PC-3 (cell line): ENCODE measurements around the gene PDS5A. TPM values are rescaled to one million over a fixed set of nuclear protein-coding genes. Genes with fewer than 3 reads are reported as not detected.
"Not testable (repeated sequence)": the region's sequence is repeated elsewhere in the genome, so short reads cannot be mapped to it uniquely, and the experiment has no call there.

Source experiments
- ATAC-seq: fragments of 200-7000 bp; cut with Tn5 transposase; 2 replicates; pipeline ENCODE4 v1.9.1; 2020; ENCODE audit warnings: mild to moderate bottlenecking, moderate library complexity
- BruUV-seq: library from RNA; stranded (reverse); fragments of 400-500 nt; replicated peaks from 2 replicates; lab custom pipeline; 2021; lab: Mats Ljungman, UMichigan
- CTCF ChIA-PET: fragments of 300-600 bp; sonication (Branson Sonifier 250); formaldehyde crosslinking; loops from one replicate; lab custom pipeline; 2022; ENCODE audit warnings: antibody characterized with exemption; lab: Charles Lee
- POLR2A ChIA-PET: fragments of 300-600 bp; sonication (Branson Sonifier 250); formaldehyde crosslinking; loops from one replicate; lab custom pipeline; 2022; ENCODE audit warnings: antibody characterized with exemption; ENCODE audit not compliant: unreplicated experiment; lab: Charles Lee
- DNase-seq: peaks from one replicate; pipeline ENCODE4 v3.0.0-alpha.2; 2015
- H2AFZ ChIP-seq: fragments of 300-600 bp; sonication (generic); 2 replicates; pipeline ENCODE4 v1.6.0; 2016; ENCODE audit warnings: antibody characterized with exemption, low read length
- H3F3A ChIP-seq: fragments of 300-600 bp; sonication (generic); one replicate; pipeline ENCODE4 v1.6.0; 2017; ENCODE audit warnings: antibody characterized with exemption, low read length, control low read depth, mild to moderate bottlenecking; ENCODE audit not compliant: unreplicated experiment
- H3K27ac ChIP-seq: fragments of 300-600 bp; sonication (generic); 2 replicates; pipeline ENCODE4 v1.5.1; 2016; ENCODE audit warnings: mild to moderate bottlenecking, low read length
- H3K27me3 ChIP-seq: fragments of 300-600 bp; sonication (generic); 2 replicates; pipeline ENCODE4 v1.6.1; 2016; ENCODE audit warnings: low read length, mixed read lengths
- H3K36me3 ChIP-seq: fragments of 300-600 bp; sonication (generic); 2 replicates; pipeline ENCODE4 v1.6.1; 2016; ENCODE audit warnings: low read depth, mixed run types, low read length, mixed read lengths
- H3K4me1 ChIP-seq: fragments of 300-600 bp; sonication (generic); 2 replicates; pipeline ENCODE4 v1.5.1; 2016; ENCODE audit warnings: low read length; ENCODE audit not compliant: insufficient read depth
- H3K4me2 ChIP-seq: fragments of 300-600 bp; sonication (generic); 2 replicates; pipeline ENCODE4 v1.6.0; 2016; ENCODE audit warnings: low read length
- H3K4me3 ChIP-seq: fragments of 300-600 bp; sonication (generic); 2 replicates; pipeline ENCODE4 v1.5.1; 2016; ENCODE audit warnings: mild to moderate bottlenecking, low read length, mixed read lengths
- H3K79me2 ChIP-seq: fragments of 300-600 bp; sonication (generic); 2 replicates; pipeline ENCODE4 v1.6.1; 2017; ENCODE audit warnings: low read length, mixed read lengths
- H3K9ac ChIP-seq: fragments of 300-600 bp; sonication (generic); 2 replicates; pipeline ENCODE4 v1.6.0; 2016; ENCODE audit warnings: mild to moderate bottlenecking, low read length
- H3K9me2 ChIP-seq: fragments of 300-600 bp; sonication (generic); replicated peaks from 2 replicates; pipeline ENCODE4 v1.6.1; 2016; ENCODE audit warnings: mixed run types, low read length, mixed read lengths
- H3K9me3 ChIP-seq: fragments of 300-600 bp; sonication (generic); 2 replicates; pipeline ENCODE4 v1.6.1; 2016; ENCODE audit warnings: low read length, mixed read lengths
- H4K20me1 ChIP-seq: fragments of 300-600 bp; sonication (generic); 2 replicates; pipeline ENCODE4 v1.6.1; 2016; ENCODE audit warnings: low read length, mixed read lengths
- CTCF ChIP-seq: fragments of 300-600 bp; sonication (generic); conservative IDR thresholded peaks from 2 replicates; pipeline ENCODE4 v1.5.1; 2017; ENCODE audit warnings: antibody characterized with exemption, low read depth, mild to moderate bottlenecking, low read length
- EZH2 ChIP-seq: fragments of 300-600 bp; sonication (generic); IDR thresholded peaks from one replicate; pipeline ENCODE4 v1.6.1; 2017; ENCODE audit warnings: antibody characterized with exemption, mild to moderate bottlenecking, low read length; ENCODE audit not compliant: unreplicated experiment
- EZH2phosphoT487 ChIP-seq: fragments of 300-600 bp; sonication (generic); IDR thresholded peaks from 2 replicates; pipeline ENCODE4 v1.6.1; 2018; ENCODE audit warnings: mild to moderate bottlenecking, antibody characterized with exemption, low read length, borderline replicate concordance
- intact Hi-C: fragments of 100-400 bp; cut with micrococcal nuclease; formaldehyde crosslinking; loops from 2 replicates; pipeline ENCODE4 v1.9.0; 2023
- total RNA-seq: library from RNA; depleted of rRNA; stranded (reverse); fragments of >200 nt; gene quantifications from 2 replicates; pipeline ENCODE4 v1.2.3, GENCODE V29; 2014

Gene PDS5A
- total RNA-seq, 1 experiment from 2014 or later: 39.9 TPM

GRCh38 chr4:39802005-39802404 lies 175.7 kb downstream of the PDS5A start:
- Histone ChIP-seq H3K27ac (no peak overlapping the region), H3K9me2 (no peaks in the 10 kb centered on the region), H2AFZ (no peak overlapping the region), H3K27me3 (no peaks in the 10 kb centered on the region), H3K9me3 (no peaks in the 10 kb centered on the region), H3F3A (no peaks in the 10 kb centered on the region), H3K4me3 (no peak overlapping the region), H3K36me3 (no peaks in the 10 kb centered on the region), H3K4me2 (no peak overlapping the region), H3K79me2 (no peaks in the 10 kb centered on the region), H3K4me1 (no peaks in the 10 kb centered on the region), H3K9ac (no peak overlapping the region), H4K20me1 (no peaks in the 10 kb centered on the region)
- no peak for TF ChIP-seq CTCF
- TF ChIP-seq EZH2phosphoT487: no peak
- TF ChIP-seq EZH2: no peak
- no TSS peak for BruUV-seq
- CTCF ChIA-PET: no interaction called here
- DNase-seq (no peak), ATAC-seq (no peak)
- intact Hi-C loops: no loop called here
- POLR2A ChIA-PET: no interaction called here

- CTCF ChIA-PET, H4K20me1 ChIP-seq, POLR2A ChIA-PET, DNase-seq, H3K27me3 ChIP-seq, H3K79me2 ChIP-seq, H3K9ac ChIP-seq, BruUV-seq, H3K27ac ChIP-seq, H2AFZ ChIP-seq, intact Hi-C loops, H3F3A ChIP-seq, H3K4me2 ChIP-seq, H3K4me3 ChIP-seq, ATAC-seq, H3K9me3 ChIP-seq, H3K9me2 ChIP-seq, H3K36me3 ChIP-seq, H3K4me1 ChIP-seq: not testable (repeated sequence)
Observed at GRCh38 chr4:39792976-39793375, 184.7 kb downstream of the PDS5A start.

GRCh38 chr4:39792529-39792928 lies 185.2 kb downstream of the PDS5A start:
- H3K9ac ChIP-seq: no peak overlapping the region
- DNase-seq: no peak
- no peaks in the 10 kb centered on the region for H4K20me1 ChIP-seq
- no peaks in the 10 kb centered on the region for H3K9me3 ChIP-seq
- CTCF ChIA-PET: no interaction called here
- no peak overlapping the region for H3K4me3 ChIP-seq
- no peaks in the 10 kb centered on the region for H3K27me3 ChIP-seq
- POLR2A ChIA-PET: no interaction called here
- no peak overlapping the region for H3K27ac ChIP-seq
- H3K4me1 ChIP-seq: no peaks in the 10 kb centered on the region
- no peak overlapping the region for H3K4me2 ChIP-seq
- intact Hi-C loops: no loop called here
- no peaks in the 10 kb centered on the region for H3K36me3 ChIP-seq
- no peak overlapping the region for H2AFZ ChIP-seq
- no TSS peak for BruUV-seq
- no peaks in the 10 kb centered on the region for H3K79me2 ChIP-seq
- ATAC-seq: no peak
- TF ChIP-seq EZH2: no peak
- TF ChIP-seq CTCF: no peak
- no peak for TF ChIP-seq EZH2phosphoT487
- no peaks in the 10 kb centered on the region for H3K9me2 ChIP-seq
- H3F3A ChIP-seq: no peaks in the 10 kb centered on the region
